Upper lobe of left lung (tissue), 6 donors: ENCODE data around the gene DCAF17. TPM values are rescaled to one million over a fixed set of nuclear protein-coding genes. Genes with fewer than 3 reads are reported as not detected.

ENCODE experiments used
- ATAC-seq, 2 donors: fragments of 200-7000 bp; cut with Tn5 transposase; one replicate each; pipeline ENCODE4 v1.9.1; 2022; ENCODE audit warnings: mild to moderate bottlenecking in 2 of 2, moderate library complexity in 2 of 2; ENCODE audit not compliant: low FRiP score in 2 of 2
- DNase-seq, 2 donors: peaks; one replicate each; pipeline ENCODE4 v3.0.0-alpha.2; 2019 to 2020
- H3K27ac ChIP-seq, 4 donors: fragments of 200-600 bp; sonication (generic); one replicate each; pipeline ENCODE4 v1.5.1; 2016 to 2019
- H3K27me3 ChIP-seq, 4 donors: fragments of 200-600 bp; sonication (generic); one replicate each; pipeline ENCODE4 v1.5.1; 2017 to 2019
- H3K36me3 ChIP-seq, 4 donors: fragments of 200-600 bp; sonication (generic); one replicate each; pipeline ENCODE4 v1.5.1; 2016 to 2019
- H3K4me1 ChIP-seq, 4 donors: fragments of 200-600 bp; sonication (generic); one replicate each; pipeline ENCODE4 v1.5.1; 2018 to 2019
- H3K4me3 ChIP-seq, 4 donors: fragments of 200-600 bp; sonication (generic); one replicate each; pipeline ENCODE4 v1.5.1; 2017 to 2019; ENCODE audit warnings: mild to moderate bottlenecking in 2 of 4, moderate library complexity in 1 of 4
- H3K9me3 ChIP-seq, 4 donors: fragments of 200-600 bp; sonication (generic); one replicate each; pipeline ENCODE4 v1.5.1; 2018 to 2019
- CTCF ChIP-seq, 6 experiments: fragments of 450-650 bp in 4 of 6; fragments of 200-600 bp in 2 of 6; sonication (generic) in 2 of 6; IDR thresholded peaks; one replicate each; pipeline ENCODE4 v1.5.1; 2016 to 2019; ENCODE audit warnings: antibody characterized with exemption in 6 of 6
- EP300 ChIP-seq, 4 donors: sonication (generic); formaldehyde crosslinking; IDR thresholded peaks; one replicate each; pipeline ENCODE4 v1.5.1; 2017; ENCODE audit warnings: antibody characterized with exemption in 4 of 4, control low read depth in 2 of 4
- POLR2A ChIP-seq, 4 donors: fragments of 450-650 bp; IDR thresholded peaks; one replicate each; pipeline ENCODE4 v1.5.1; 2016 to 2017; ENCODE audit warnings: antibody characterized with exemption in 4 of 4, mild to moderate bottlenecking in 2 of 4
- POLR2AphosphoS5 ChIP-seq, 2 donors: sonication (generic); formaldehyde crosslinking; IDR thresholded peaks; one replicate each; pipeline ENCODE4 v1.5.1; 2017; ENCODE audit warnings: antibody characterized with exemption in 2 of 2
- WGBS, 2 donors: methylation state at CpG; one replicate each; pipeline ENCODE4 v1.1.5; 2017 to 2018; 5-methylcytosine and 5-hydroxymethylcytosine counted together
- total RNA-seq, 6 donors: library from RNA; depleted of rRNA in 4 of 6; stranded (reverse); fragments of >200 nt in 4 of 6; gene quantifications; one replicate each; pipeline versions ENCODE4 v1.1.0 to v1.2.1, GENCODE V29; 2016 to 2021
- donor health status: DM: no; HTN: no; CAD: no; lungs with moderate emphysema.
- donor health status: DM: no; HTN: yes; CAD: no; lungs with severe emphysema.

Gene DCAF17
- total RNA-seq, 6 donors from 2014 or later: 6.2 to 24.7 (median 11.9) TPM

GRCh38 chr2:171482877-171483276, 48.9 kb downstream of the DCAF17 start:
- DNase-seq: no peak
- TF ChIP-seq POLR2AphosphoS5 (IDR thresholded peaks at IDR 0.05) (no peak), POLR2A (IDR thresholded peaks at IDR 0.05) (no peak), CTCF (IDR thresholded peaks at IDR 0.05) (no peak), EP300 (IDR thresholded peaks at IDR 0.05) (no peak)
- H3K9me3 ChIP-seq: no peaks in the 10 kb centered on the region
- H3K4me3 ChIP-seq: no peak overlapping the region
- no peaks in the 10 kb centered on the region for H3K4me1 ChIP-seq
- no peaks in the 10 kb centered on the region for H3K27me3 ChIP-seq
- 88 to 89% methylated on average over 3 of the region's 3 CpGs for whole genome bisulfite sequencing, 2 donors
- H3K36me3 ChIP-seq: peaks cover 0 to 20% (median 0%) of the 10 kb centered on the region in 4 donors
- ATAC-seq: no peak
- no peak overlapping the region for H3K27ac ChIP-seq

GRCh38 chr2:171483793-171484192, 49.8 kb downstream of the DCAF17 start:
- DNase-seq (no peak), ATAC-seq (no peak)
- H3K27me3 ChIP-seq: no peaks in the 10 kb centered on the region
- TF ChIP-seq POLR2A (IDR thresholded peaks at IDR 0.05) (no peak), EP300 (IDR thresholded peaks at IDR 0.05) (no peak), POLR2AphosphoS5 (IDR thresholded peaks at IDR 0.05) (no peak), CTCF (IDR thresholded peaks at IDR 0.05) (no peak)
- peaks cover 0 to 18% (median 0%) of the 10 kb centered on the region in 4 donors for H3K36me3 ChIP-seq
- no peak overlapping the region for H3K27ac ChIP-seq
- 81 to 82% methylated on average over 2 of the region's 2 CpGs for WGBS, 2 donors
- H3K4me3 ChIP-seq: no peak overlapping the region
- H3K4me1 ChIP-seq: no peaks in the 10 kb centered on the region
- no peaks in the 10 kb centered on the region for H3K9me3 ChIP-seq

- TF ChIP-seq CTCF (IDR thresholded peaks at IDR 0.05) (no peak), EP300 (IDR thresholded peaks at IDR 0.05) (no peak), POLR2A (IDR thresholded peaks at IDR 0.05) (no peak), POLR2AphosphoS5 (IDR thresholded peaks at IDR 0.05) (no peak)
- 82 to 95% methylated on average over 1 of the region's 1 CpG for WGBS, 2 donors
- no peaks in the 10 kb centered on the region for H3K27me3 ChIP-seq
- ATAC-seq: no peak
- H3K4me1 ChIP-seq: no peaks in the 10 kb centered on the region
- no peak overlapping the region for H3K27ac ChIP-seq
- DNase-seq: no peak
- H3K9me3 ChIP-seq: no peaks in the 10 kb centered on the region
- H3K36me3 ChIP-seq: peaks cover 0 to 16% (median 0%) of the 10 kb centered on the region in 4 donors
- no peak overlapping the region for H3K4me3 ChIP-seq
These were observed 51.1 kb downstream of the DCAF17 start for GRCh38 chr2:171485116-171485515.

GRCh38 chr2:171487201-171487600, 53.2 kb downstream of the DCAF17 start:
- no peaks in the 10 kb centered on the region for H3K9me3 ChIP-seq
- no peak overlapping the region for H3K27ac ChIP-seq
- no peak overlapping the region for H3K4me3 ChIP-seq
- WGBS, 2 donors: 95 to 99% methylated on average over 6 of the region's 6 CpGs
- DNase-seq (no peak), ATAC-seq (no peak)
- no peaks in the 10 kb centered on the region for H3K4me1 ChIP-seq
- no peaks in the 10 kb centered on the region for H3K27me3 ChIP-seq
- H3K36me3 ChIP-seq: no peaks in the 10 kb centered on the region
- TF ChIP-seq EP300 (IDR thresholded peaks at IDR 0.05) (no peak), CTCF (IDR thresholded peaks at IDR 0.05) (no peak), POLR2A (IDR thresholded peaks at IDR 0.05) (no peak), POLR2AphosphoS5 (IDR thresholded peaks at IDR 0.05) (no peak)

GRCh38 chr2:171487803-171488259, 53.8 kb downstream of the DCAF17 start:
- no peak overlapping the region for H3K27ac ChIP-seq
- H3K9me3 ChIP-seq: no peaks in the 10 kb centered on the region
- H3K36me3 ChIP-seq: no peaks in the 10 kb centered on the region
- no peak for ATAC-seq
- 86 to 91% methylated on average over 4 of the region's 4 CpGs for WGBS, 2 donors
- no peaks in the 10 kb centered on the region for H3K27me3 ChIP-seq
- TF ChIP-seq POLR2AphosphoS5 (IDR thresholded peaks at IDR 0.05) (no peak), POLR2A (IDR thresholded peaks at IDR 0.05) (no peak), CTCF (IDR thresholded peaks at IDR 0.05) (no peak), EP300 (IDR thresholded peaks at IDR 0.05) (no peak)
- H3K4me3 ChIP-seq: no peak overlapping the region
- H3K4me1 ChIP-seq: no peaks in the 10 kb centered on the region
- no peak for DNase-seq
